ENCODE measurements around the gene FCHO2.

FCHO2 gene

DNA sequence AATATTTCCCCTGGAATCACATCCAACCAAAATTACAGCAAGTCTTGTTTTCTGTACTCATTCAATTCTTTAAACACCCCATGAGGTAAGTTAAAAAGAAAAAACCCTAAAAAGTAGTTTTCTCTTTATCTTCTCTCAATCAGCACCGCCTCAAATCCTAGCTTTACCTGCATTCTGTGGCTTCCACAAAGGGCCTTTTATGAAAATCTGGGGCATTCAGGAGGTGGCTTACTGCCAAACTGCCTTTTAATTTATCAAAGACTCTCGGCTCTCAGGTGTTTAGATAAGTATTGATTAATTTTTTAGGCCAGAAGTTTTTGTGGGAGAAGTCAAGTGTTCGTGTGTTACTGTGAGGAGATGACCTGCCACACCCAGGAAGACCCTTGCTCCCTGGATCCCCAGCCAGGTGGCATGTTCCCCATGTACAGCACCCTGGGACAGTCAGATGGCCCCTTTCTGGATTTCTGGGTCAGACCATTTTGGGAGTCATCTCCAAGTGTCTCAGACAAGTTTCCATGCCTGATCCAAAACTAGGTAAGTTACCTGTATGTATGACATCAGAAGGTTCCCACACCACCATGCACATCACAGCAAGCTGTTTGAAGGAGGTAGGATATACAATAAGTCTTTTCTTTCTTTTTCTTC is 158.3 kb downstream of the FCHO2 start:
- no peak overlapping the region for H3K4me3 ChIP-seq (ENCODE audit: control insufficient read depth, low read depth, low read length)
- no peak for DNase-seq (ENCODE audit: low read depth)
- TF ChIP-seq, protein P1, sequence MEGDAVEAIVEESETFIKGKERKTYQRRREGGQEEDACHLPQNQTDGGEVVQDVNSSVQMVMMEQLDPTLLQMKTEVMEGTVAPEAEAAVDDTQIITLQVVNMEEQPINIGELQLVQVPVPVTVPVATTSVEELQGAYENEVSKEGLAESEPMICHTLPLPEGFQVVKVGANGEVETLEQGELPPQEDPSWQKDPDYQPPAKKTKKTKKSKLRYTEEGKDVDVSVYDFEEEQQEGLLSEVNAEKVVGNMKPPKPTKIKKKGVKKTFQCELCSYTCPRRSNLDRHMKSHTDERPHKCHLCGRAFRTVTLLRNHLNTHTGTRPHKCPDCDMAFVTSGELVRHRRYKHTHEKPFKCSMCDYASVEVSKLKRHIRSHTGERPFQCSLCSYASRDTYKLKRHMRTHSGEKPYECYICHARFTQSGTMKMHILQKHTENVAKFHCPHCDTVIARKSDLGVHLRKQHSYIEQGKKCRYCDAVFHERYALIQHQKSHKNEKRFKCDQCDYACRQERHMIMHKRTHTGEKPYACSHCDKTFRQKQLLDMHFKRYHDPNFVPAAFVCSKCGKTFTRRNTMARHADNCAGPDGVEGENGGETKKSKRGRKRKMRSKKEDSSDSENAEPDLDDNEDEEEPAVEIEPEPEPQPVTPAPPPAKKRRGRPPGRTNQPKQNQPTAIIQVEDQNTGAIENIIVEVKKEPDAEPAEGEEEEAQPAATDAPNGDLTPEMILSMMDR (IDR thresholded peaks at IDR 0.05; ENCODE audit: control insufficient read depth, insufficient read depth, low read depth, low read length, missing control alignments), result no peak

DNA sequence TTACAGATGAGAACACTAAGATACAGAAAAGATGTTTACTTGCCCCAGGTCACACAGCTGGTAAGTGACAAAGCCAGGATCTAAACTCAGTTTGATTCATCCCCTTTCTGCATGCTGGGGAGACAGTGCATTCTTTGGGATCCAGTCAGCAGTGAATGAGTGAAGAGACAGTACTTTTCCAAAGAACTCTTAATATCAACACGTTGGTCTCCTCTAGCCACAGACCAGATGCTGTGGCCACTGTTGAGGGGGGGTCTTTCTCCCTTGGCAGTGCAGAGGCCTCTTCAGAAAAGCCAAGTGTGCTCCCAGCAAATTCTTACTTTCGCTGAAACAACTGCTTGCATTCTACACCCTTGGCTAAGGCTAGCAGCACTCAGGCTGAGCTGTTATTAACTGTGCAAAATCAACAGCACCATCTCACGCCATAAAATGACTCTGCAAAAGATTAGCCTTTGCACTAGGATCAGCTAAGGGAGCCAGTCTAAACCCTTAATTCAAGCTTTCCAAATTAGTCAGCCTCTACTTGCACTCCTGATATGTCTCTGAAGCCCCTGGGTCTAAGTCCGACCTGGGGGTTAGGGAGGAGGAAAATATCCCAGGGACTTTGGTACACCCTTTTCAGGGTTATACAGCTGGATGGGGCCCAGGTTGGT is 159.7 kb downstream of the FCHO2 start:
- TF ChIP-seq, protein P1 (IDR thresholded peaks at IDR 0.05; ENCODE audit: control insufficient read depth, insufficient read depth, low read depth, low read length, missing control alignments), result peak; percentile 11
- no peak overlapping the region for H3K4me3 ChIP-seq (ENCODE audit: control insufficient read depth, low read depth, low read length)
- peak; percentile 83 for DNase-seq (ENCODE audit: low read depth)

DNA sequence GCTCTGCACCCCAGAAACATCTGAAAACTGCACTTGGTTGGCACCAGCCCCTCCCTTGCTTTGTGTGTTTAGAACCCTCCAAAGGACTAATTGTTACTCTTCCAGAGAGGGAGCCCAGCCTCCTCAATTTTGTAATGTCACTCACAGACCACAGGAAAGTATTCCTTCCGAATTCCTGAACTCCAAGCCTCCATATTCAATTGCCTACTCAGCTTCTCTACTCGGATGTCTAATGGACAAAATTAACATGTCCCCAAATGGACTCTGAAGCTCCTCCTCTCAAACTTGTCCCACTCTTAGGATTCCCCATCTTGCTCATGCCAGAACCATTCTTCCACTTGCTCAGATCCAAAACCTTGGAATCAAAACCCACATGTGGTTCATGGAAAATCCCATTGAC is 160.7 kb downstream of the FCHO2 start:
- no peak for DNase-seq (ENCODE audit: low read depth)
- TF ChIP-seq, protein P1 (IDR thresholded peaks at IDR 0.05; ENCODE audit: control insufficient read depth, insufficient read depth, low read depth, low read length, missing control alignments), result no peak
- no peak overlapping the region for H3K4me3 ChIP-seq (ENCODE audit: control insufficient read depth, low read depth, low read length)

DNA sequence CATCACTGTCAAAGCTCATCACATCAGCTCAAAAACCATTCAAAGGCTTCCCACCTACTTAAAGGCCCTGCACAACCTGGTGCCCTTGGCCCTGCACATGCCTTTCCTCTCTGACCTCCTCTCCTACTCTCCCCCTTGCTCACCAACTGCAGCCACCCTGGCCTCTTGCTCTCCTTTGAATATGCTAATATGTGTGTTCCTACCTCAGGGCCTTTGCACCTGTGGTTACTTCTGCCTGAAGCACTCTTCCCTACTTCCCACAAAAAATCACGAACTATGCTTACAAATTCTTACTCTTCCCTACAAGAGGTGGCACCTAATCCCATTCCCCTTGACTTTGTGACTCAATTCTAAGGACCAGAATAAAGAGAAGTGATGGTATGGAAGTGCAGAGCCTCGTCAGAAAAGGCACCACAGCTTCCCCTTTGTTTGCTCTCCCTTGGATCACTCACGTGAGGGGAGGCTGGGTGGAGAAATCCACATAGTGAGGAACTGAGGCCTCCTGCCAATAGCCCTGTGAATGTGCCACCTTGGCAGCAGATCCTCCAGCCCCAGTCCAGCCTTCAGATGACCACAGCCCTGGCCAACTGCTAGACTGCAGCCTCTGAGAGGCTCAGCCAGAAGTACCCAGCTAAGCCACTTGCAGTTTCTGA is 161.4 kb downstream of the FCHO2 start:
- no peak overlapping the region for H3K4me3 ChIP-seq (ENCODE audit: control insufficient read depth, low read depth, low read length)
- no peak for DNase-seq (ENCODE audit: low read depth)
- TF ChIP-seq, protein P1 (IDR thresholded peaks at IDR 0.05; ENCODE audit: control insufficient read depth, insufficient read depth, low read depth, low read length, missing control alignments), result no peak

DNA sequence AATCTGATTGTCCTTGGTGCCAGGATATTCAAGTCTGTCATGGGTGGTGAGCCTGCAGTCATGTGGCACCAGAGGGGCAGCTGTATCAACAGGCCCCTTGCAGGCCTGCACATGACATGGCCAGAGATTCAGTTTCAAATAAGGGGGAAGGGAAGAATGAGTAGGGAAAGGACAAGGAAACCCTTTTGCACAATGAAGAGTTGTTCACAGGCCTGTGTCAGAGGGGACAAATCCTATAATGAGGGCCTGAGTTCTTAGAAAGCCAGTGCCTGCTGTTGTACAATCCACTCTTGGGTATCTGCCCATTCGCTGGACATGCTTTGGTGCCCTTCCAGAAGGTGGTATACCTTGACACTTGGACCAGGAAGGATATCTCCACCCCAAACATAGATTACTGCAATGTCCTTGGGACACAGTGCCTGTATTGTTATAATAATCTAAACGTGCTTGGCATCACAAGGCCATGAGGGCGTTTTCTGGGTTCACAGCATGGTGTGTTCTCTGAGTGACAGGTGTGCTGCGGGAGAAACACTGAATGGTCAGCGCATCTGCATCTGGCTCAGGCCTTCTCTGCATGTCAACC is 162.6 kb downstream of the FCHO2 start:
- no peak for DNase-seq (ENCODE audit: low read depth)
- H3K4me3 ChIP-seq (ENCODE audit: control insufficient read depth, low read depth, low read length), result no peak overlapping the region
- TF ChIP-seq, protein P1 (IDR thresholded peaks at IDR 0.05; ENCODE audit: control insufficient read depth, insufficient read depth, low read depth, low read length, missing control alignments), result no peak

DNA sequence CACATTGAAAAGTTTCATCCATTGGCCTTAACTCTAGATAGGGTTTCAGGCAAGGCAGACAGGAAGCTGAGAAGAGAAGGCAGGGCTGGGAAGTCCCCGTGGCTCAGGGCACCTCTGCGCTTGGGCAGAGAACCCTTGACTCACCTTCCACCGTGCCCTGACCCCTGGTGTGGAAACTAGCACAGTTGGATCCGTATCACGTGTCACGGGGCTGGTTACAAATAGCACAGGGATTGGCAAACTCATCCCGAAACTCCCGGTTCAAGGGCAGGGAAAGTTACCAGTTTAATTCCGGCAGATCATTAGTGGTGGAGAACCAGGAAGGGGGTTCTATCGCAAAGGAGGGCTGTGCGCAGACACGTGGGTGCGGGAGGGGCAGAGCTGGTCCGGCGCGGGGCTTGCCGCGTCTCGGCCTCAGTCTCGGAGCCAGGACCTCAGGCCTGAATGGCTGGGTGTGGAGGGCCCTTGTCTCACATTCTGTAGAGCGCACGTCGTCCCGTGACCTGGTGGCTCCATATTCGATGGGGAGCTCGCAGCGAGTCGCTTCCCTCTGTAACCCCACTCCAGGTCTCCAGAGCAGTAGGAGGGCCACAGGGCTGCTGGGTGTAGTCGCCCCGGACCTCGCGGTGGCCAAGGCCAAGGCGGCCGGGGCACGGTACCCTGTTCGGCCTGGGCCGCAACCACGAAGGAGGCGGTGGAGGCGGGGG is 163.8 kb downstream of the FCHO2 start:
- TF ChIP-seq, protein P1 (IDR thresholded peaks at IDR 0.05; ENCODE audit: control insufficient read depth, insufficient read depth, low read depth, low read length, missing control alignments), result no peak
- no peak overlapping the region for H3K4me3 ChIP-seq (ENCODE audit: control insufficient read depth, low read depth, low read length)
- no peak for DNase-seq (ENCODE audit: low read depth)
